Measurements from ENCODE around the gene PSMD3. TPM values are rescaled to one million over a fixed set of nuclear protein-coding genes. Genes with fewer than 3 reads are reported as not detected.
A peak's percentile ranks its signal among the peaks of the same experiment; 100 is the strongest.

PSMD3 gene
- total RNA-seq, 1 donor from 2014 or later: 132 TPM

GRCh38 chr17:39972271-39972670 is 8.3 kb upstream of the PSMD3 start:
- Mint-ChIP-seq H3K9me3 (ENCODE audit: unreplicated experiment) (no peaks in the 10 kb centered on the region), H3K27ac (ENCODE audit: unreplicated experiment) (no peak overlapping the region), H3K27me3 (ENCODE audit: unreplicated experiment) (peaks cover 8% of the 10 kb centered on the region), H3K4me1 (ENCODE audit: unreplicated experiment) (peaks cover 18% of the 10 kb centered on the region), H3K4me3 (ENCODE audit: unreplicated experiment) (no peak overlapping the region), H3K36me3 (ENCODE audit: low read depth, unreplicated experiment) (peaks cover 3% of the 10 kb centered on the region)
- no peak for DNase-seq (ENCODE audit: low spot score)
- TF ChIP-seq CTCF (IDR thresholded peaks at IDR 0.05; ENCODE audit: unreplicated experiment): no peak

GRCh38 chr17:39973496-39973895 is 7.1 kb upstream of the PSMD3 start:
- Mint-ChIP-seq H3K27me3 (ENCODE audit: unreplicated experiment) (peaks cover 8% of the 10 kb centered on the region), H3K4me1 (ENCODE audit: unreplicated experiment) (peaks cover 15% of the 10 kb centered on the region), H3K4me3 (ENCODE audit: unreplicated experiment) (no peak overlapping the region), H3K27ac (ENCODE audit: unreplicated experiment) (no peak overlapping the region), H3K9me3 (ENCODE audit: unreplicated experiment) (no peaks in the 10 kb centered on the region), H3K36me3 (ENCODE audit: low read depth, unreplicated experiment) (peaks cover 3% of the 10 kb centered on the region)
- no peak for TF ChIP-seq CTCF (IDR thresholded peaks at IDR 0.05; ENCODE audit: unreplicated experiment)
- DNase-seq (ENCODE audit: low spot score): no peak

- H3K4me3 Mint-ChIP-seq (ENCODE audit: unreplicated experiment): no peak overlapping the region
- no peak overlapping the region for H3K27ac Mint-ChIP-seq (ENCODE audit: unreplicated experiment)
- peaks cover 15% of the 10 kb centered on the region for H3K4me1 Mint-ChIP-seq (ENCODE audit: unreplicated experiment)
- peaks cover 6% of the 10 kb centered on the region for H3K27me3 Mint-ChIP-seq (ENCODE audit: unreplicated experiment)
- H3K36me3 Mint-ChIP-seq (ENCODE audit: low read depth, unreplicated experiment): peaks cover 3% of the 10 kb centered on the region
- no peak for TF ChIP-seq CTCF (IDR thresholded peaks at IDR 0.05; ENCODE audit: unreplicated experiment)
- no peaks in the 10 kb centered on the region for H3K9me3 Mint-ChIP-seq (ENCODE audit: unreplicated experiment)
- no peak for DNase-seq (ENCODE audit: low spot score)
Observed at GRCh38 chr17:39974433-39974832, 6.2 kb upstream of the PSMD3 start.

- Mint-ChIP-seq H3K27me3 (ENCODE audit: unreplicated experiment) (peaks cover 5% of the 10 kb centered on the region), H3K4me1 (ENCODE audit: unreplicated experiment) (peaks cover 12% of the 10 kb centered on the region), H3K27ac (ENCODE audit: unreplicated experiment) (no peak overlapping the region), H3K9me3 (ENCODE audit: unreplicated experiment) (no peaks in the 10 kb centered on the region), H3K4me3 (ENCODE audit: unreplicated experiment) (no peak overlapping the region), H3K36me3 (ENCODE audit: low read depth, unreplicated experiment) (no peaks in the 10 kb centered on the region)
- TF ChIP-seq CTCF (IDR thresholded peaks at IDR 0.05; ENCODE audit: unreplicated experiment): no peak
- DNase-seq (ENCODE audit: low spot score): no peak
Observed at GRCh38 chr17:39975801-39976200, 4.8 kb upstream of the PSMD3 start.

- Mint-ChIP-seq H3K9me3 (ENCODE audit: unreplicated experiment) (no peaks in the 10 kb centered on the region), H3K36me3 (ENCODE audit: low read depth, unreplicated experiment) (peaks cover 7% of the 10 kb centered on the region), H3K27ac (ENCODE audit: unreplicated experiment) (peak overlapping the region; percentile 49), H3K4me1 (ENCODE audit: unreplicated experiment) (peaks cover 22% of the 10 kb centered on the region), H3K4me3 (ENCODE audit: unreplicated experiment) (no peak overlapping the region), H3K27me3 (ENCODE audit: unreplicated experiment) (peaks cover 7% of the 10 kb centered on the region)
- TF ChIP-seq CTCF (IDR thresholded peaks at IDR 0.05; ENCODE audit: unreplicated experiment): no peak
- no peak for DNase-seq (ENCODE audit: low spot score)
Observed at GRCh38 chr17:39979016-39979670, 1.5 kb upstream of the PSMD3 start.

Data from endothelial cell (in vitro differentiated cells).